OCI-LY7 (cell line): ENCODE results near the gene ZNHIT1.

Experiments
- CTCF ChIP-seq: fragments of 200-600 bp; sonication (generic); conservative IDR thresholded peaks from 2 replicates; pipeline ENCODE4 v1.5.1; 2014; ENCODE audit warnings: mild to moderate bottlenecking, antibody characterized with exemption, low read length, moderate library complexity, mixed read lengths
- EZH2phosphoT487 ChIP-seq: fragments of 200-600 bp; sonication (generic); IDR thresholded peaks from 2 replicates; pipeline ENCODE4 v1.6.1; 2018; ENCODE audit warnings: low read depth, borderline replicate concordance, mild to moderate bottlenecking, mixed run types, antibody characterized with exemption, low read length, moderate library complexity, mixed read lengths

- TF ChIP-seq CTCF (no peak), EZH2phosphoT487 (no peak)
Measured at GRCh38 chr7:101255796-101256195, 37.8 kb downstream of the ZNHIT1 start.
